Calu3 (cell line): ENCODE measurements around the gene SHLD2. TPM values are rescaled to one million over a fixed set of nuclear protein-coding genes. Genes with fewer than 3 reads are reported as not detected.
"Not testable (repeated sequence)": the region's sequence is repeated elsewhere in the genome, so short reads cannot be mapped to it uniquely, and the experiment has no call there.

Experiments used
- BruUV-seq: library from RNA; stranded (reverse); fragments of 400-500 nt; replicated peaks from 2 replicates; lab custom pipeline; 2021; lab: Mats Ljungman, UMichigan
- CTCF ChIA-PET: fragments of 300-600 bp; sonication (Branson Sonifier 250); formaldehyde crosslinking; loops from one replicate; lab custom pipeline; 2022; ENCODE audit warnings: antibody characterized with exemption; lab: Charles Lee
- DNase-seq: peaks from one replicate; pipeline ENCODE4 v3.0.0; 2022
- H3K27ac Mint-ChIP-seq: one replicate; pipeline ENCODE4 v1.8.0; 2022; ENCODE audit warnings: mixed read lengths; ENCODE audit not compliant: unreplicated experiment
- H3K27me3 Mint-ChIP-seq: one replicate; pipeline ENCODE4 v1.8.0; 2022; ENCODE audit warnings: mixed read lengths; ENCODE audit not compliant: unreplicated experiment
- H3K36me3 Mint-ChIP-seq: one replicate; pipeline ENCODE4 v1.8.0; 2022; ENCODE audit warnings: mild to moderate bottlenecking, moderate library complexity, mixed read lengths; ENCODE audit not compliant: insufficient read depth, unreplicated experiment
- H3K4me1 Mint-ChIP-seq: one replicate; pipeline ENCODE4 v1.8.0; 2022; ENCODE audit warnings: mild to moderate bottlenecking, low read depth, mixed read lengths; ENCODE audit not compliant: unreplicated experiment
- H3K4me3 Mint-ChIP-seq: one replicate; pipeline ENCODE4 v1.8.0; 2022; ENCODE audit warnings: mild to moderate bottlenecking, low read depth, moderate library complexity, mixed read lengths; ENCODE audit not compliant: unreplicated experiment
- H3K9me3 Mint-ChIP-seq: one replicate; pipeline ENCODE4 v1.8.0; 2022; ENCODE audit warnings: low read depth, mixed read lengths; ENCODE audit not compliant: unreplicated experiment
- intact Hi-C: fragments of 100-400 bp; cut with micrococcal nuclease; formaldehyde crosslinking; loops from one replicate; pipeline ENCODE4 v1.10.0; 2022; ENCODE audit not compliant: unreplicated experiment
- total RNA-seq: library from RNA; stranded (reverse); gene quantifications from 2 replicates; pipeline ENCODE4 v1.2.3, GENCODE V29; 2022

The SHLD2 gene
- total RNA-seq, 1 experiment from 2014 or later, result 11.5 TPM

GRCh38 chr10:87137478-87137877, 42.5 kb downstream of the SHLD2 start:
- H3K27me3 Mint-ChIP-seq, H3K4me3 Mint-ChIP-seq, H3K9me3 Mint-ChIP-seq, H3K27ac Mint-ChIP-seq, H3K4me1 Mint-ChIP-seq, BruUV-seq, intact Hi-C loops, DNase-seq, CTCF ChIA-PET, H3K36me3 Mint-ChIP-seq: not testable (repeated sequence)

GRCh38 chr10:87142230-87143108, 47.5 kb downstream of the SHLD2 start:
- H3K27ac Mint-ChIP-seq, H3K4me1 Mint-ChIP-seq, BruUV-seq, intact Hi-C loops, DNase-seq, H3K4me3 Mint-ChIP-seq, H3K9me3 Mint-ChIP-seq, H3K36me3 Mint-ChIP-seq, H3K27me3 Mint-ChIP-seq: not testable (repeated sequence)
- CTCF ChIA-PET, result interaction anchor here (0.7 kb wide), 1 partner anchor 478 kb away, joined by 3 read pairs; no protein-coding TSS in a partner anchor

- H3K4me1 Mint-ChIP-seq, H3K27ac Mint-ChIP-seq, BruUV-seq, intact Hi-C loops, H3K4me3 Mint-ChIP-seq, H3K27me3 Mint-ChIP-seq, DNase-seq, H3K36me3 Mint-ChIP-seq, H3K9me3 Mint-ChIP-seq: not testable (repeated sequence)
- CTCF ChIA-PET, result interaction anchor here (0.7 kb wide), 1 partner anchor 479 kb away, joined by 3 read pairs; no protein-coding TSS in a partner anchor
These were observed 48.1 kb downstream of the SHLD2 start for GRCh38 chr10:87143109-87143418.

GRCh38 chr10:87145598-87145997, 50.6 kb downstream of the SHLD2 start:
- intact Hi-C loops, H3K9me3 Mint-ChIP-seq, H3K27ac Mint-ChIP-seq, H3K27me3 Mint-ChIP-seq, H3K4me3 Mint-ChIP-seq, H3K4me1 Mint-ChIP-seq, CTCF ChIA-PET, DNase-seq, H3K36me3 Mint-ChIP-seq, BruUV-seq: not testable (repeated sequence)

- DNase-seq, CTCF ChIA-PET, H3K4me3 Mint-ChIP-seq, intact Hi-C loops, H3K9me3 Mint-ChIP-seq, H3K4me1 Mint-ChIP-seq, H3K27ac Mint-ChIP-seq, H3K27me3 Mint-ChIP-seq, H3K36me3 Mint-ChIP-seq, BruUV-seq: not testable (repeated sequence)
These were observed 54.1 kb downstream of the SHLD2 start for GRCh38 chr10:87149020-87149609.

GRCh38 chr10:87151516-87151915, 56.5 kb downstream of the SHLD2 start:
- DNase-seq, intact Hi-C loops, H3K27ac Mint-ChIP-seq, H3K4me1 Mint-ChIP-seq, H3K9me3 Mint-ChIP-seq, H3K36me3 Mint-ChIP-seq, BruUV-seq, H3K27me3 Mint-ChIP-seq, H3K4me3 Mint-ChIP-seq: not testable (repeated sequence)
- CTCF ChIA-PET, result interaction anchor here (0.6 kb wide), 1 partner anchor 799 kb away, joined by 3 read pairs; no protein-coding TSS in a partner anchor

- CTCF ChIA-PET, BruUV-seq, H3K9me3 Mint-ChIP-seq, H3K27me3 Mint-ChIP-seq, intact Hi-C loops, H3K4me1 Mint-ChIP-seq, H3K27ac Mint-ChIP-seq, H3K4me3 Mint-ChIP-seq, H3K36me3 Mint-ChIP-seq, DNase-seq: not testable (repeated sequence)
These were observed 61.8 kb downstream of the SHLD2 start for GRCh38 chr10:87156841-87157240.

- DNase-seq, intact Hi-C loops, CTCF ChIA-PET, H3K36me3 Mint-ChIP-seq, H3K27ac Mint-ChIP-seq, H3K27me3 Mint-ChIP-seq, H3K9me3 Mint-ChIP-seq, H3K4me3 Mint-ChIP-seq, H3K4me1 Mint-ChIP-seq, BruUV-seq: not testable (repeated sequence)
These were observed 62.8 kb downstream of the SHLD2 start for GRCh38 chr10:87157821-87158220.

- H3K27me3 Mint-ChIP-seq, H3K4me1 Mint-ChIP-seq, H3K36me3 Mint-ChIP-seq, H3K27ac Mint-ChIP-seq, CTCF ChIA-PET, intact Hi-C loops, BruUV-seq, DNase-seq, H3K9me3 Mint-ChIP-seq, H3K4me3 Mint-ChIP-seq: not testable (repeated sequence)
These were observed 67.8 kb downstream of the SHLD2 start for GRCh38 chr10:87162703-87163293.
